Psoas muscle (tissue), 8 donors: ENCODE measurements around the gene KRTAP10-12. TPM values are rescaled to one million over a fixed set of nuclear protein-coding genes. Genes with fewer than 3 reads are reported as not detected.

Experiments used
- ATAC-seq, 4 donors: fragments of 200-7000 bp; cut with Tn5 transposase; one replicate each; pipeline ENCODE4 v1.9.1; 2020; ENCODE audit warnings: moderate library complexity in 3 of 4, mild to moderate bottlenecking in 2 of 4
- DNase-seq, 2 donors: peaks; one replicate each; pipeline ENCODE4 v3.0.0-alpha.2; 2020
- H3K27ac ChIP-seq: fragments of 200-600 bp; one replicate; pipeline ENCODE4 v1.8.0; 2022
- H3K27me3 ChIP-seq, 3 donors: fragments of 200-600 bp in 1 of 3; one replicate each; pipeline versions ENCODE4 v1.6.1 to v1.8.0; 2013 to 2022; ENCODE audit warnings: low read length in 2 of 3, mild to moderate bottlenecking in 2 of 3, moderate library complexity in 1 of 3; ENCODE audit not compliant: insufficient read depth in 3 of 3
- H3K36me3 ChIP-seq, 2 donors: fragments of 200-600 bp in 1 of 2; one replicate each; pipeline versions ENCODE4 v1.6.1 to v1.8.0; 2013 to 2022; ENCODE audit warnings: low read depth in 1 of 2, mild to moderate bottlenecking in 1 of 2, moderate library complexity in 1 of 2; ENCODE audit not compliant: insufficient read depth in 1 of 2
- H3K4me1 ChIP-seq: fragments of 200-600 bp; one replicate; pipeline ENCODE4 v1.8.0; 2022
- H3K4me3 ChIP-seq: fragments of 200-600 bp; one replicate; pipeline ENCODE4 v1.8.0; 2022; ENCODE audit warnings: mild to moderate bottlenecking
- H3K9me3 ChIP-seq: fragments of 200-600 bp; one replicate; pipeline ENCODE4 v1.8.0; 2022
- CTCF ChIP-seq: fragments of 200-600 bp; IDR thresholded peaks from one replicate; pipeline ENCODE4 v1.8.0; 2022; ENCODE audit warnings: antibody characterized with exemption
- WGBS, 3 donors: extraction: QIAGEN DNeasy Blood & Tissue Kit; methylation state at CpG; one replicate each; pipeline versions ENCODE4 v1.1.6 to v1.1.7; 2013; 5-methylcytosine and 5-hydroxymethylcytosine counted together
- intact Hi-C, 2 donors: fragments of 100-400 bp; cut with DNase I; formaldehyde crosslinking; loops; one replicate each; pipeline versions ENCODE4 v1.11.0 to v1.14.2; 2022
- polyA plus RNA-seq, 3 donors: library from polyadenylated mRNA; stranded (reverse); fragments of 200-250 nt; gene quantifications; one replicate each; pipeline ENCODE4 v1.2.3, GENCODE V29; 2013
- total RNA-seq, 4 donors: library from RNA; stranded (reverse); fragmentation: NEBNext Ultra II Directional in 2 of 4; extraction: Animal tissue kit (Norgen Biotek cat#: 25700) in 2 of 4; gene quantifications; one replicate each; pipeline versions ENCODE4 v1.2.1 to v1.2.4, GENCODE V29; 2021 to 2023
- donor health status: healthy with polysubstance abuse.
- donor health status: DM: no; HTN: no; CAD: no; lungs with moderate emphysema.
- donor health status: Bipolar disorder and iron deficiency.
- donor health status: healthy.
- donor health status: DM: yes; HTN: yes; CAD: no.
- donor health status: DM: no; HTN: no; CAD: no.
- donor health status: DM: no; HTN: no; CAD: no.
- donor health status: DM: yes; HTN: yes; CAD: no.

Gene KRTAP10-12
- total and polyA plus RNA-seq, 7 donors = not detected

GRCh38 chr21:44710756-44711326 lies 13.9 kb downstream of the KRTAP10-12 start:
- peaks cover 0 to 87% (median 53%) of the 10 kb centered on the region in 3 donors for H3K27me3 ChIP-seq
- H3K4me1 ChIP-seq = no peaks in the 10 kb centered on the region
- no peaks in the 10 kb centered on the region for H3K36me3 ChIP-seq
- TF ChIP-seq CTCF = no peak
- intact Hi-C loops = no loop called here
- no peak overlapping the region for H3K27ac ChIP-seq
- no peak overlapping the region for H3K4me3 ChIP-seq
- ATAC-seq = no peak
- WGBS, 3 donors = 5 to 9% (median 5%) methylated on average over 20 of the region's 20 CpGs
- DNase-seq = peak in 1 of 2 donors; percentile 35
- H3K9me3 ChIP-seq = no peaks in the 10 kb centered on the region

GRCh38 chr21:44711327-44712202 lies 14.6 kb downstream of the KRTAP10-12 start, which contains the start of gene TSPEAR:
TSS of gene TSPEAR (minus strand) at chr21:44711572. CDS start at chr21:44711514, 58 bp downstream.
- ATAC-seq = no peak
- 1% methylated on average over 35 to 41 of the region's 41 CpGs for WGBS, 3 donors
- H3K4me1 ChIP-seq = no peaks in the 10 kb centered on the region
- no peaks in the 10 kb centered on the region for H3K36me3 ChIP-seq
- TF ChIP-seq CTCF = no peak
- intact Hi-C loops = no loop called here
- no peak within 1 kb of the TSS for H3K27ac ChIP-seq
- peaks cover 0 to 79% (median 48%) of the 10 kb centered on the region in 3 donors for H3K27me3 ChIP-seq
- no peaks in the 10 kb centered on the region for H3K9me3 ChIP-seq
- DNase-seq = peak in 1 of 2 donors; percentile 47
- H3K4me3 ChIP-seq = no peak within 1 kb of the TSS

- ATAC-seq (no peak), DNase-seq (peak in 1 of 2 donors; percentile 9)
- Histone ChIP-seq H3K9me3 (no peaks in the 10 kb centered on the region), H3K36me3 (no peaks in the 10 kb centered on the region), H3K4me3 (no peak overlapping the region), H3K27ac (no peak overlapping the region), H3K27me3 (peaks cover 0 to 71% (median 43%) of the 10 kb centered on the region in 3 donors), H3K4me1 (no peaks in the 10 kb centered on the region)
- TF ChIP-seq CTCF = no peak
- 18 to 19% (median 19%) methylated on average over 21 to 22 of the region's 22 CpGs for WGBS, 3 donors
- intact Hi-C loops = no loop called here
Observed at GRCh38 chr21:44712203-44713028, 15.4 kb downstream of the KRTAP10-12 start.

- H3K36me3 ChIP-seq = no peaks in the 10 kb centered on the region
- intact Hi-C loops = no loop called here
- no peak overlapping the region for H3K4me3 ChIP-seq
- WGBS, 3 donors = 44 to 56% (median 53%) methylated on average over 9 of the region's 9 CpGs
- TF ChIP-seq CTCF = no peak
- peak in 1 of 2 donors; percentile 30 for DNase-seq
- no peak overlapping the region for H3K27ac ChIP-seq
- ATAC-seq = no peak
- H3K9me3 ChIP-seq = no peaks in the 10 kb centered on the region
- H3K27me3 ChIP-seq = peaks cover 0 to 68% (median 37%) of the 10 kb centered on the region in 3 donors
- H3K4me1 ChIP-seq = no peaks in the 10 kb centered on the region
Observed at GRCh38 chr21:44713130-44713529, 16.2 kb downstream of the KRTAP10-12 start.
